ENCODE results near the gene PFDN1.

- no peak for TF ChIP-seq POLR2AphosphoS5 (IDR thresholded peaks at IDR 0.05; ENCODE audit: low read depth, low read length)
- no peak for TF ChIP-seq CTCF (IDR thresholded peaks at IDR 0.05 in 2 of 3, conservative IDR thresholded peaks at IDR 0.05 in 1 of 3; ENCODE audit: borderline replicate concordance in 1 of 3, insufficient read depth in 1 of 3, low read depth in 2 of 3, low read length in 2 of 3)
- no peak for TF ChIP-seq POLR2A (IDR thresholded peaks at IDR 0.05; ENCODE audit: borderline replicate concordance, extremely low read depth, insufficient read depth, insufficient read length)
- TF ChIP-seq, protein P1, sequence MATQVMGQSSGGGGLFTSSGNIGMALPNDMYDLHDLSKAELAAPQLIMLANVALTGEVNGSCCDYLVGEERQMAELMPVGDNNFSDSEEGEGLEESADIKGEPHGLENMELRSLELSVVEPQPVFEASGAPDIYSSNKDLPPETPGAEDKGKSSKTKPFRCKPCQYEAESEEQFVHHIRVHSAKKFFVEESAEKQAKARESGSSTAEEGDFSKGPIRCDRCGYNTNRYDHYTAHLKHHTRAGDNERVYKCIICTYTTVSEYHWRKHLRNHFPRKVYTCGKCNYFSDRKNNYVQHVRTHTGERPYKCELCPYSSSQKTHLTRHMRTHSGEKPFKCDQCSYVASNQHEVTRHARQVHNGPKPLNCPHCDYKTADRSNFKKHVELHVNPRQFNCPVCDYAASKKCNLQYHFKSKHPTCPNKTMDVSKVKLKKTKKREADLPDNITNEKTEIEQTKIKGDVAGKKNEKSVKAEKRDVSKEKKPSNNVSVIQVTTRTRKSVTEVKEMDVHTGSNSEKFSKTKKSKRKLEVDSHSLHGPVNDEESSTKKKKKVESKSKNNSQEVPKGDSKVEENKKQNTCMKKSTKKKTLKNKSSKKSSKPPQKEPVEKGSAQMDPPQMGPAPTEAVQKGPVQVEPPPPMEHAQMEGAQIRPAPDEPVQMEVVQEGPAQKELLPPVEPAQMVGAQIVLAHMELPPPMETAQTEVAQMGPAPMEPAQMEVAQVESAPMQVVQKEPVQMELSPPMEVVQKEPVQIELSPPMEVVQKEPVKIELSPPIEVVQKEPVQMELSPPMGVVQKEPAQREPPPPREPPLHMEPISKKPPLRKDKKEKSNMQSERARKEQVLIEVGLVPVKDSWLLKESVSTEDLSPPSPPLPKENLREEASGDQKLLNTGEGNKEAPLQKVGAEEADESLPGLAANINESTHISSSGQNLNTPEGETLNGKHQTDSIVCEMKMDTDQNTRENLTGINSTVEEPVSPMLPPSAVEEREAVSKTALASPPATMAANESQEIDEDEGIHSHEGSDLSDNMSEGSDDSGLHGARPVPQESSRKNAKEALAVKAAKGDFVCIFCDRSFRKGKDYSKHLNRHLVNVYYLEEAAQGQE (IDR thresholded peaks at IDR 0.05; ENCODE audit: low read depth): no peak
- TF ChIP-seq ZFX (IDR thresholded peaks at IDR 0.05): no peak
- TF ChIP-seq ZBTB33 (IDR thresholded peaks at IDR 0.05; ENCODE audit: extremely low read depth, insufficient replicate concordance, low read length): no peak
- TF ChIP-seq CEBPB (IDR thresholded peaks at IDR 0.05; ENCODE audit: low read depth): no peak
- TF ChIP-seq TCF7L2 (IDR thresholded peaks at IDR 0.05; ENCODE audit: borderline replicate concordance, extremely low read depth, insufficient read depth, insufficient read length): no peak
- no peak for TF ChIP-seq ZNF274 (IDR thresholded peaks at IDR 0.05; ENCODE audit: low read depth, low read length)
- no peak for TF ChIP-seq JUND (IDR thresholded peaks at IDR 0.05)
- TF ChIP-seq EZH2phosphoT487 (IDR thresholded peaks at IDR 0.05; ENCODE audit: borderline replicate concordance): no peak
Measured at GRCh38 chr5:140295414-140295813, 7.5 kb downstream of the PFDN1 start.
